ENCODE data around the gene CACFD1.
"Not testable (repeated sequence)": the region's sequence is repeated elsewhere in the genome, so short reads cannot be mapped to it uniquely, and the experiment has no call there.

The CACFD1 gene

DNA sequence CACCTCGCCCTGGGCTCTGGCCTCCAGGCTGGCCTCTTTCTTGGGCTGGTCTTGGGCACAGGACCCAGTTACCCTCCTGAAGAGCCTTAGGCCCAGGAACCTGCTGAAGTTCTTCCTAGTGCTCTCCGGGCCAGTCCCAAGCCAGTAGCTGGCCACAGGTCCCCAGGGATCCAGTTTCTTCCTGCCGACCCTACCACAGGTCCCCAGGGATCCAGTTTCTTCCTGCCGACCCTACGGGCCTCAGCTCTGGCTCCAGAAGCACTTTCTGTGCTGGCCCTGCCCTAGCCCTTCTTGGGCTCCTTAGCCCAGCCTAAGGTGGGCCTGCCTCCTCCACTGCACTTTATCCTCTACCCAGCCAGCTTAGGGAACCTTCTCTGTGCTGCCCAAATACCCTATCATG is 18.2 kb upstream of the CACFD1 start:
- DNase-seq, result no peak

DNA sequence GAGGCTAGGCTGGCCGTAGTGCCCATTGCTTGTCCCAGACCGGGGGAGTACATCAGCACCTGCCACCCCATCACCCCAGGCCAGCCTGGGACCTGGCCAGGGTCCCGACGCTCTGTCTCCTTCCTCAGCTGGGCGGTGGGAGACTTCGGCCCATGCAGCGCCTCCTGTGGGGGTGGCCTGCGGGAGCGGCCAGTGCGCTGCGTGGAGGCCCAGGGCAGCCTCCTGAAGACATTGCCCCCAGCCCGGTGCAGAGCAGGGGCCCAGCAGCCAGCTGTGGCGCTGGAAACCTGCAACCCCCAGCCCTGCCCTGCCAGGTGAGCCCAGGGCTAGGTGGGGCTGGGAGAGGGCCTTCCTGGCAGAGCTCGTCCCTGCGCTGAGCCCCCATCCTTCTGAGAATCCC is 16.5 kb upstream of the CACFD1 start:
- DNase-seq, result no peak

DNA sequence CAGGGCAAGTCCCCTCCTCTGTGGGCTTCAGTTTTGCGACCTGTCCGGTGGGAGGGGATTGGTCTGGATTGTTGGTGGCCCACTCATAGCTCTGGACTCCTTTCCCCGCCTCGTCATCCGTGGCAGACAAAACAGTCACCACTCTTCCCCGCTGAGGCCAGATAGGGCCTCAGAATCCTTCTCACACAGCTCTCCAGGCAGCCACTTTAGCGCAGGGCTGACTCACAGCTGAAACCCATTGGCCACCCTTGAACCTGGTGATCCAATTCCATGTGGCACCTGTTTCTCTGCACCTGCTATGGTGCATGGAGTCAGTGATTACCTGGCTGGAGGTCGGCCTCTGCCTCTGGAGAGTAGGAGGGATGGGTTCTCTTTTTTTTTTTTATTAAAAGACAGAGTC is 15.8 kb upstream of the CACFD1 start:
- no peak for DNase-seq

DNA sequence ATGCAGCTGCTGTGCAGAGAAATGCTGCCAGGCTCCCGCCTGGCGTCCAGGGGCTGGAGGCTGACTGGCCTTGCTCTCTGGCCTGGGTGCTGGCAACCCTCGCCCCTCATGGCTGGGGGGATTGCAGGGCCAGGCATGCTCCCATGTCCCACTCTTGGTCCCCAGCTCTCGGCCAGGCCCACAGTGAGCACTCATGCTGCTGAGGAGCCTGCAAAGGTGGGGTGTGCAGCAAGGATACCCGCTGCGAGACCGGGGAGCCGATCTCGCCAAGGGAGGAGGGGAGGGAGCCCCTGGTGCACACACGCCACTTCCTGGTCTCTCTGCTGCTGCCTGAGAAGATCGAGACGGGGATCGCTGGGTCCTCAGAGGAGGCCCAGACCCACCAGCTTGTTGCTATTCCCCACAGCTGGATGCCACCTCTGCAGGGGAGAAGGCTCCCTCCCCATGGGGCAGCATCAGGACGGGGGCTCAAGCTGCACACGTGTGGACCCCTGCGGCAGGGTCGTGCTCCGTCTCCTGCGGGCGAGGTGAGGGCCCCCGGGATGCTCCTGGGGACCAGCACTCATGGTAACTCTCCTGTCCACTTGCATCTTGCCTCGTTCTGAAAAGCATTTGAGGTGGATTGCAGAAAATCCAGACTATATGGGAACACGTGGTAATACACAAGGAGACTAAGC is 14.3 kb upstream of the CACFD1 start:
- DNase-seq, result no peak

DNA sequence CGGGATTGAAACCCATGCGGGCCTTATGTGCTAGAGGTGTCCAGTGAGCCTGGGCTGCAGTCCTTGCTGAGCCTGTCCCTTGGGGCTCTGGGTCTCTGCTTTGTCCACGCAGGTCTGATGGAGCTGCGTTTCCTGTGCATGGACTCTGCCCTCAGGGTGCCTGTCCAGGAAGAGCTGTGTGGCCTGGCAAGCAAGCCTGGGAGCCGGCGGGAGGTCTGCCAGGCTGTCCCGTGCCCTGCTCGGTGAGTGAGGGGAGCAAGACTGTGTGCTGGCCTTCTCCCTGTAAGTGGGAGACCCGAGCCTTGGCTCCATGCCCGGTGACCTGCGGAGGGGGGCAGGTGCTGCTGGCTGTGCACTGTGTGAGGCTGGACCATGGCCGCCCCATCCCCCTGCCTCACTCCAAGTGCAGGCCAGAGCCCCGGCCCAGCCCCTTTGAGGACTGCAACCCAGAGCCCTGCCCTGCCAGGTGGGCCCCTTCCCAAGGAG is 11.2 kb upstream of the CACFD1 start:
- no peak for DNase-seq

DNA sequence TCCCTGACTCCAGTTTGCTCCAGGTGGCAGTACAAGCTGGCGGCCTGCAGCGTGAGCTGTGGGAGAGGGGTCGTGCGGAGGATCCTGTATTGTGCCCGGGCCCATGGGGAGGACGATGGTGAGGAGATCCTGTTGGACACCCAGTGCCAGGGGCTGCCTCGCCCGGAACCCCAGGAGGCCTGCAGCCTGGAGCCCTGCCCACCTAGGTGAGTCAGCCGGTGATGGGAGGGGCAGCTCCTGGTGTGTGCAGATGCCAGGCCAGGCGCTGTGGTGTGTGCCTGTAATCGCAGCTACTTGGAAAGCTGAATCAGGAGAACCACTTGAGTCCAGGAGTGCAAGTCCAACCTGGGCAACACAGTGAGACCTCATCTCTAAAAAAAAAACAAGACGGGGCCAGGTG is 10.0 kb upstream of the CACFD1 start:
- DNase-seq, result no peak

DNA sequence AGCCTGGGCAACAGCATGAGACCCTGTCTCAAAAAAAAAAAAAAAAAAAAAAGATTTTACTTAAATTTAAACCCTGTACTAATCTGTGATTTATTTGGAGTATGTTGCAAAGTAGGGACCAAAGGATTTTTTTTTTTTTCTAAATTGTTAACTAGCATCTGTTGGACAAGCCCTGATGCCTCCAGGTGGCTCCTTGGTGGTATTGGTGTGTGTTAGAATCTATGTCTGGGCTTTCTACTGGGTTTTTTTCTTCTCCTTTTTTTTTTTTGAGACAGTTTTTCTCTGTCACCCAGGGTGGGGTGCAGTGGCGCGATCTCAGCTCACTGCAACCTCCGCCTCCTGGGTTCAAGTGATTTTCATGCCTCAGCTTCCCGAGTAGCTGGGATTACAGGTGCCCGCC is 7.9 kb upstream of the CACFD1 start:
- DNase-seq, result not testable (repeated sequence)

DNA sequence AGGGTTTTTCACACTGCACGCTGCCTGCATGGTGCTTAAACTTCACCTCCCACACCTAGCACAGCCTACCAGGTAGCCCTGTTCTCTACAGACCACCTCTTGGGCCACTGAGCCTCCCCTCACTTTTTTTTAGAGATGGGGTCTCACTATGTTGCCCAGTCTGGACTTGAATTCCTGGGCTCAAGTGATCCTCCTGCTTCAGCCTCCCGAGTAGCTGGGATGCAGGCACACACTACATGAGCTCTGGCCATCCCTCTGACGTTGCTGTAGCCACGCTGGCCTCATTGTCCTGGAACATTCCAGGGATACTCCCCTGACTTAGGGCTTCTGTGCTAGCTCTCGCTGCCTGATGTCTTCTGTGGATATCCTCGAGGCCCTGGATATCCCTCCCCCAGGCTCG is 7.2 kb upstream of the CACFD1 start:
- no peak for DNase-seq

DNA sequence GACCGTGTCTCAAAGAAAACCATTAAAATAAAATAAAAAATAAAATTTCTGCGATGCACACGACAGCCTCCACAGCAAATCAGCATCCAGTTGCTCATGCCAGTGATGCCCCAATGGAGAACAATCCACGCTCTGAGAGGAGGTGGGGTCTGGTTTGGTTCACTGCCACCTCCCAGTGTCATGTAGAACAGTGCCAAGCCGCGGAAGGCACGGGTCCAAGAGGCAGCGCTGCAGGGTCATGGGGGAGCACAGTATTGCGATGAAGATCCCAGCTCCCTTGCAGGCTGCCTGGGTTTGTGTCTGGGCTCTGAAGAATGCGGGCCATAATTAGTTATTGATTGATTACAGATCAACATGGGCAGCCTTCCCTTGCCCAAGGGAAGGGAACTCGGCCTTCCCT is 6.1 kb upstream of the CACFD1 start:
- no peak for DNase-seq

DNA sequence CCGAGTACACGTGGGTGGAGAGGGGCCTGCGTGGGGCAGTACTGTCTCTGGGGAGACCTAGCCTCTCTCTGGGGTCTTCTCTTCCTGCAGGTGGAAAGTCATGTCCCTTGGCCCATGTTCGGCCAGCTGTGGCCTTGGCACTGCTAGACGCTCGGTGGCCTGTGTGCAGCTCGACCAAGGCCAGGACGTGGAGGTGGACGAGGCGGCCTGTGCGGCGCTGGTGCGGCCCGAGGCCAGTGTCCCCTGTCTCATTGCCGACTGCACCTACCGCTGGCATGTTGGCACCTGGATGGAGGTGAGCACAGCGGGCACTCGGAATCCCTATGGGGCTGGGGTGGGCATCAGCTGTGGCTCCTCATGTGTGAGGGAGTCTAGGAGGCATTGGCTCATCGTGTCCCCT is 5.5 kb upstream of the CACFD1 start:
- no peak for DNase-seq

DNA sequence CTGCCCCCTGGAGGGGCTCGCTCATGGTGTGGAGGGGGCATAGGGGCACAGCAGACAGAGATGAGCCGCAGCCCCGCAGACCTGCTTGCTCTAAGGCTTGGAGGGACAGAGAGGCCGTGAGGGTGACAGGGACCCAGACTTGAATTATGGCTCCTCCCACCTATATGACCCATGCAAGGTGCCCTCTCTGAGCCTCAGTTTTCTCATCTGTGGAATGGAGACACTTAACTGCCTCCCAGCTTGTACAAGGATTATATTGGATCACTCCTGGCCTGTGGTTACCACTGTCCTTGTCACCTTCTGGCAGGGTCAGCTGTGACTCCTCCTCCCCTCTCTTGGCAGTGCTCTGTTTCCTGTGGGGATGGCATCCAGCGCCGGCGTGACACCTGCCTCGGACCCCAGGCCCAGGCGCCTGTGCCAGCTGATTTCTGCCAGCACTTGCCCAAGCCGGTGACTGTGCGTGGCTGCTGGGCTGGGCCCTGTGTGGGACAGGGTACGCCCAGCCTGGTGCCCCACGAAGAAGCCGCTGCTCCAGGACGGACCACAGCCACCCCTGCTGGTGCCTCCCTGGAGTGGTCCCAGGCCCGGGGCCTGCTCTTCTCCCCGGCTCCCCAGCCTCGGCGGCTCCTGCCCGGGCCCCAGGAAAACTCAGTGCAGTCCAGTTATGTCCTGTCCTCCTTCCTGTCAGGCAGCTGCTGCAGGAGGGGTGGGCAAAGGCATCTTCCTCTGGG is 4.7 kb upstream of the CACFD1 start:
- DNase-seq, result no peak

DNA sequence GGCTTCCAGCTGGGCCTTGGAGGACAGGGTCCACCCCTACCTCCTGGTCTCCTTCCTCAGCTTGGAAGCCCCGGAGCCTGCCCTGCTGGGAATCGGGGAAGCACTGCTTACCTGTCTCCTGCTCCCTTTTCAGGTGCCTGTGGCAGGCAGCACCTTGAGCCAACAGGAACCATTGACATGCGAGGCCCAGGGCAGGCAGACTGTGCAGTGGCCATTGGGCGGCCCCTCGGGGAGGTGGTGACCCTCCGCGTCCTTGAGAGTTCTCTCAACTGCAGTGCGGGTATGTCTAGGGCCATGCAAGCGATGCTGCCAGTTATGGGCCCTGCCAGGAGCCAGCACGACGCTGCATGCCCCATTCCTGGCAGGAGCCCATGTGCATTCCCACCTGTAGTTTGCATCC is 3.8 kb upstream of the CACFD1 start:
- DNase-seq, result no peak

DNA sequence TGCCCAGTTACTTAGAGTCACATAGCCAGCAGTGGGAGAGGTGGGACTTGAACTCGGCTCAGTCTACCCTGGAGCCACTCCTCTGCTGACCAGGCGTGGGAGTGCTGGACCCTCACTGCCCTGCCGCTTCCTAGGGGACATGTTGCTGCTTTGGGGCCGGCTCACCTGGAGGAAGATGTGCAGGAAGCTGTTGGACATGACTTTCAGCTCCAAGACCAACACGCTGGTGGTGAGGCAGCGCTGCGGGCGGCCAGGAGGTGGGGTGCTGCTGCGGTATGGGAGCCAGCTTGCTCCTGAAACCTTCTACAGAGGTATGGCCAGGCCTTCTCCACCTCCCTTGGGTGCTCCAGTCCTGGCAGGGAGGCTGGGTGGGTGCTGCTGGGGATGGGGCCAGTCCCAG is 3.4 kb upstream of the CACFD1 start:
- no peak for DNase-seq

DNA sequence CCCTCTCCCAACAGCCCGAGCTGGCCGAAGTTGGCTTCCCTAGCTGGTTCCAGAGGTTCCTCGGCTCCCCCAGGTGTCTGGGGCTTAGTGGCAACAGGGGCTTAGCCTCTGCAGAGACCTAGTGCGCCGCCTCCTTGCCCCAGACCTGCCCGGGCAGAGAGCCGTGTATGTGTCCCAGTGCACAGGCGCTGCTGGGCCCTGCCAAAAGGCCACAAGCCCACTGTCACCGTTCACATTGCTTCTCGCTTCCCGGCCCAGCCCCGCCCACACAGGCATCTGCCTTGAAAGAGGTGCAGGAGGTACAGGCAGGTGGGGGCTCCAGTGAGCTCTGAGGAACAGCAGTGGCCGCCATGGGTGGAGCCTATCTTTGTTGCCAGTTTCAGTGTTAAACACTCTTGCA is 2.5 kb upstream of the CACFD1 start:
- DNase-seq, result no peak

DNA sequence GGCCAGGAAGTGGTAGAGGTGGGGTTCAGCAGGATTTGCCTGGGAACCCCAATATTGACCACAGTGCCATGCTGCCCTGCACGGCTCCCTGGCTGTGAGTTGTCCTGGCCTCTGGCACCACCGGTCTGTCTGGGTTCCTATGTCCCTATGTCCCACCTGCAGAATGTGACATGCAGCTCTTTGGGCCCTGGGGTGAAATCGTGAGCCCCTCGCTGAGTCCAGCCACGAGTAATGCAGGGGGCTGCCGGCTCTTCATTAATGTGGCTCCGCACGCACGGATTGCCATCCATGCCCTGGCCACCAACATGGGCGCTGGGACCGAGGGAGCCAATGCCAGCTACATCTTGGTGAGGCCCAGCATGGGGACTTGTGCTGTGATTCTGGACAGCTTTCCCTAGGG is 2.0 kb upstream of the CACFD1 start:
- no peak for DNase-seq

DNA sequence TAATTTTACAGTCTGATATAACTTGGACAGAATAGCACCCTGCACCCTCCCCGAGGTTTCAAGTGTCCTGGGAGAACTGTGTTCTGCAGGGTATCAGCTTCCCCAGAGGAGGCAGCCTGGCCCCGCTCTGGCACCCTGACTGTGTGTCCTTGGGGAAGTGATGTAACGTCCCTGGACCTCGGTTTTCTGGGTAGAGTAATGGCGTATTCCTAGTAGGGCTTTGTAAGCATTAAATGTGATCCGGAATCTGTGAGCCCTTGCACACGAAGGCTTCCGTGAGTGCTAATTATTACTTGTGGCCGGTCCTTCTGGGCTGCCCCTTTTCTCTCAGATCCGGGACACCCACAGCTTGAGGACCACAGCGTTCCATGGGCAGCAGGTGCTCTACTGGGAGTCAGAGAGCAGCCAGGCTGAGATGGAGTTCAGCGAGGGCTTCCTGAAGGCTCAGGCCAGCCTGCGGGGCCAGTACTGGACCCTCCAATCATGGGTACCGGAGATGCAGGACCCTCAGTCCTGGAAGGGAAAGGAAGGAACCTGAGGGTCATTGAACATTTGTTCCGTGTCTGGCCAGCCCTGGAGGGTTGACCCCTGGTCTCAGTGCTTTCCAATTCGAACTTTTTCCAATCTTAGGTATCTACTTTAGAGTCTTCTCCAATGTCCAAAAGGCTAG is 1.0 kb upstream of the CACFD1 start:
- no peak for DNase-seq

DNA sequence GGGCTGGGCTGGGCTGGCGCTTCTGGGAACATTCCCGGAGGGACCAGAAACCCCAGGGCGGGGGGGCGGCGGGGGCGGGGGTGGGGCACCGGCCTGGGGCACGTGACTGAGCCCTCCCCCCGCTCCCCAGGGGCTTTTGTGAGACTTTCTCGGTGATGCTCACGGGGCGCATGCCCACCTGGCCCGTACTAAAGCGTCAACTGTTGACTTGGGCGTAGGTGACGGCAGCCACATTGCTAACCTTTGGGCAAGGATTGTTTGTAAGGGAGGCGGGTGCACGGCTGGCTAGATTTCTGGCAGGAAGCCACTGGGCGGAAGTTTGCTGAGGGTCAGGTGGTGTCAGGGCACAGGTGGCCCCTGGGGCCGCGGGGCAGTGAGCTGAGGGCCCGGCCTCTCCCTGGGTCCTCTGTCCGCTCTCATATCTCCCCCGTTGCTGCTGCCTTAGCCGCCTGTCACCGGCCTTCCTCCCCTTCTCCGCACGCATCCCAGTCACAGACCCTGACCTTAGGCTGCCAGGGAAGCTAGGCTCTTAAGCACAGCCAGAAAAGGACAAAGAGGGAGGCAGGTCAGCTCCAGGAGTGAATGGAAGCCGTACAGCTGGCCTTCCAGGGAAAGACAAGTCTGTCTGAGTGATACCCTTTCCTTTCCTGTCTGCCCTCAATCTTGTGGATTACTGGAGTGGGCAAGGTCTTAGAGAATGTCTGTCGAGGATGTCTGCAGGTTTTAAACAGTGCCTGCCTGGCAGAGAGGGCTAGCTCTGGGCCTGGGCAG is 812 bp downstream of the CACFD1 start:
- DNase-seq, result peak; percentile 26

DNA sequence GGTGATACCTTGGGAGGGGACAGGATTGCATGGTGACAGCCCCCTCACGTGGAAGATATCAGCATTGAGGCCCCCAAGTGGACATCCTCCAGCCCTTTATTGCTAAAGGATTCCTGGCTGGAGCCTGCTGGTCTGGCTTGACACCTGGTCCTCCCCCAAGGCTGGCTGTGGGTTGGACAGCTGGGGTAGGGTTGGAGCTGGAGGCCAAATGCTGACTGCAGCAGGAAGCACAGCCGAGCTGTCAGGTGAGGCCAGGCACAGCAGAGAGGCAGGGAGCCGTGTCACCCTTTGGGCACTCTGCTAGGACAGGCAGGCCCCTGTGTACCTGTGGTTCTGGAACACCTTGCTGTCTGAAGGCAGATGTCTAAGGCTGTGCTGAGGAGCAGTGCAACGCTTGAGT is 2.2 kb downstream of the CACFD1 start:
- no peak for DNase-seq

DNA sequence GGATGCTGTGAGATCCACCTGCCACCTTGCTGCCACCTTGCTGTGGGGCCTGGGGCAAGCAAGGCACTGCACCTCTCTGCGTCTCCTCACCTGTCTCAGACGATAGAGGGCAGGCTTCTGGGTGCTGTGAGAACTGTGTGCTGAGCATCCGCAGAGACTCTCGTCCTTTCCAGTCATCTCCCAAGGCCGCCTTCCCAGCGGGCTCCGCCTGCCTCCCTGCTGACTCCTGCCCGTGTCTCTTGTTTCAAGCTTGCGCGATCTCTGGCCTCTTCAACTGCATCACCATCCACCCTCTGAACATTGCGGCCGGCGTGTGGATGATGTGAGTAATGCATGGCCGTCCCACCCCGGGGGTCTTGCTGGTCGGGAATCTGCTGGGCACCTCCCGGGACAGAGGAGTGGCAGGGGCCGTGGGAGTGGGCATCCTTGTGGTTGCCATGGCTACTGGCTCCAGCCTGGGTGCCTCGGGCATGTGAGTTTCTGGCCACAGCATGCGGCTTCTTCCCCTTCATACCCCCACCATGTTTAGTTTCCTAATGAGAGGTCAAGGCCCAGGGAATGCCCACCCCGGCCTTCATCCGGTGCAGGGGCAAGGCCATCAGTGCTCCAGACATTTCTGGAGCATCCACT is 3.6 kb downstream of the CACFD1 start:
- no peak for DNase-seq

DNA sequence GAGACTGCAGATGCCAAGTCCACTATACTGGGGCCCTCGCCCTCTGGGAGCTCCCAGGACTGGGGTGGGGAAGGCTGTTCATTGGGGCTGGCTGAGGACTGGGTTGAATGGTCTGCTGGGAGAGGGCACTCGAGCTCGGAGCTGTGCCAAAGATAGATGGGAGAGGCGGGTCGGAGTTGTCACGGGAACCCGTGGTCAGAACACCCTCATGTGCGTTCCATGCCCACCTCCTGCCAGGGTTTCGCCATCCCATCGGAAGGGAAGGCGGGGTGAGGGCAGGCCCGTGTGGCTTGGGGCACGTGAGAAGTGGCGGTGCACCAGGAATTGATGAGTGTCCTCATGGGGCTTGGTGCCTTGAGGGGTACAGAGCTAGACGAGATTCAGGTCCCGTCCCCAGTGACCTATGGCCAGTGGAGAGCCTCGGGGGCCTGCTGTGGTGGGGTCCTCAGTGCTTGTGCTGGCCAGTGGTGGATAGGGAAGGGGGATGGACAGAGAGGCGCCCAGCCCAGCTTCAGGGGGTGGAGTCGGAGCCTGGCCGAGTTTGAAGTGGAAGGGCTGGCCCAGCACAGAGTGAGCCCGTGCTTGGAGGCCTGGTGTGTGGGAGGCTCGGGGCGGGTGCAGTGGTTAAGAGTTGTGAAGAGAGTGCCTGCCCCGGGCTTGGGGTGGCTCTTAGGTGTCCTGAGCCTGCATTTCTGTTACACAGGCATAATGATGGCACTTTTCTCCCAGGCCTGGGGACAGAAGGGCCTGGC is 4.3 kb downstream of the CACFD1 start:
- no peak for DNase-seq

DNA sequence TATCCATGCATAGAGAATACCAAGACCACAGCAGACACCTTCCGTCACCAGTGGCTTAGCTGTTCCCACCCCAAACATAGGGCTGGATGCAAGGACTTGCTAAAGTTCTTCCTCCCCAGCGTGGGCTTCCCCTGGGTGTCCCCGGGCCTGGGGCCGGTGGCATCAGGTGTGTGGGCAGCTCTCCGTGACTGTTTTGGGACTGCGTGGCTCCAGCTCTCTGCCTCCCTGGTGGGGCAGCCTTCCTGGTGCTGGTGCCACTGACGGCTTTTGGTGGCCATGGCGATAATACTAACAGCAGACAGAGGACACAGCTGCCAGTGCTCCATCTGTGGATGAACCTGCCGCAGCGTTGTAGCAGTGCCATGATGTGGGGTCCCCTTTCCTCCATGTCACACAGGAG is 4.9 kb downstream of the CACFD1 start:
- DNase-seq, result no peak

DNA sequence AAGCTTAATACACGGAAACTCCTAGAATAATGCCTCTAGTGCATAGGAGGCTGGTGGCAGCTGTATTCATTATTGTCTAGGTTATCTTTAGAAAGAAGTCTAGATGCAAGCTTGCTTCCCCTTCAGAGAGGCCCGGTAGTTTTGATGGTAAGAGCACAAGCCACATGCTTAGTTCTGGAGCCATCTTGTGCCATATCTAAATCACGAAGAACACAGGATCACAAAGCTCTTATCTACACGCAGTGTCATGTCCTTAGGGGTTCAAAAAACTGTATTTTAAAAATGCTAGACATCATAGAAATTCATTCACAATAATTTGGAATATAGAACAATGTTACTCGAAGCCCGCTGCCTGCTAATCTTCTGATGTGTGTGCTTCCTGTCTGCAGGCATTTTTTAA is 6.2 kb downstream of the CACFD1 start:
- DNase-seq, result no peak

Measured in activated CD4-positive, alpha-beta T cell treated with anti-CD3 and anti-CD28 coated beads for 48 hours (primary cell).